Stimulated activated naive CD8-positive, alpha-beta T cell treated with anti-CD3 and anti-CD28 coated beads, Interleukin-15, Interleukin-2, amounts not matched to agents 100 ng/mL and 50 ng/mL, for 24 hours (primary cell): ENCODE data around the gene P4HB.

Experiments used
- H3K27ac Mint-ChIP-seq: one replicate; pipeline ENCODE4 v1.8.0; 2021; ENCODE audit warnings: mild to moderate bottlenecking, mixed read lengths
- H3K27me3 Mint-ChIP-seq: one replicate; pipeline ENCODE4 v1.8.0; 2021; ENCODE audit warnings: mixed read lengths
- H3K36me3 Mint-ChIP-seq: one replicate; pipeline ENCODE4 v1.8.0; 2021; ENCODE audit warnings: low read depth, mixed read lengths
- H3K4me1 Mint-ChIP-seq: one replicate; pipeline ENCODE4 v1.8.0; 2021; ENCODE audit warnings: low read depth, mixed read lengths
- H3K4me3 Mint-ChIP-seq: one replicate; pipeline ENCODE4 v1.8.0; 2021; ENCODE audit warnings: mild to moderate bottlenecking, mixed read lengths
- H3K9me3 Mint-ChIP-seq: one replicate; pipeline ENCODE4 v1.8.0; 2021; ENCODE audit warnings: mixed read lengths

The P4HB gene

GRCh38 chr17:81794074-81794476 is 66.3 kb downstream of the P4HB start:
- Mint-ChIP-seq H3K9me3 (no peaks in the 10 kb centered on the region), H3K27ac (no peak overlapping the region), H3K4me1 (no peaks in the 10 kb centered on the region), H3K27me3 (no peaks in the 10 kb centered on the region), H3K36me3 (no peaks in the 10 kb centered on the region), H3K4me3 (no peak overlapping the region)
